ENCODE measurements around the gene ITPR1.
A peak's percentile ranks its signal among the peaks of the same experiment; 100 is the strongest.

ITPR1 gene

DNA sequence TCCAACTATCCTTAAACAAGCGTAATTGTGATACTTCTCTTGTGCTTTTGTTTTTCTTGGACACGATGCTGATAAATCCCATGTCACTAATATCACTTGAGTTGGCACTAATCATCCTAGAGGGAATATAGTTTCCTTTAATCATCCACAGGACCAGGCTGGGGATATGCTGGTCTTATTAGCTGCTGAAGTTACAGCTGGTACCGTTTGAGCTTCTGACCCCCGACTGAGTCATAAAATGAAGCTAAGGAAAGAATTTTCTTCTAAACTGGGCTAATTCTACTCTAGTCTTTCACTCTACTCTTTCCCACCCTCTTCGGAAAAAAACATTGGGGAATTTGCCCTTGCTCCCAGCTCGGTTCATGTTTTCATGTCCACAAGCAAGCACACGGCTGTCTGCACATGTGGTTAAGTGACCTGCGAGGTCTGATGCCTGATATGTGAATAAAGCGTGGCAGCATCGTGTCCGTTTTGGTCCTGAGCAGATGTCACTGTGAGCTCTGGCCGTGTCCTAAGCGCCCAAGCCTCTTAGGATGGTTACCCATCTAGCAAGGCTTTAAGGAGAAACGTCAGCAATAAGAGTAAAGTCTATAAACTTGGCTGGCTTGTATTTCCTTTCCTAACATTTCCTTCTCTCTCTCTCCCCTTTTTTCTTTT is 223.7 kb downstream of the ITPR1 start:
- H3K4me1 Mint-ChIP-seq = peaks cover 19% of the 10 kb centered on the region
- no peak overlapping the region for H3K4me3 Mint-ChIP-seq
- peaks cover 25% of the 10 kb centered on the region for H3K36me3 Mint-ChIP-seq
- peak overlapping the region; percentile 5 for H3K27ac Mint-ChIP-seq
- ATAC-seq = no peak
- H3K9me3 Mint-ChIP-seq = no peaks in the 10 kb centered on the region
- DNase-seq (ENCODE audit: low spot score in 2 of 2) = no peak

DNA sequence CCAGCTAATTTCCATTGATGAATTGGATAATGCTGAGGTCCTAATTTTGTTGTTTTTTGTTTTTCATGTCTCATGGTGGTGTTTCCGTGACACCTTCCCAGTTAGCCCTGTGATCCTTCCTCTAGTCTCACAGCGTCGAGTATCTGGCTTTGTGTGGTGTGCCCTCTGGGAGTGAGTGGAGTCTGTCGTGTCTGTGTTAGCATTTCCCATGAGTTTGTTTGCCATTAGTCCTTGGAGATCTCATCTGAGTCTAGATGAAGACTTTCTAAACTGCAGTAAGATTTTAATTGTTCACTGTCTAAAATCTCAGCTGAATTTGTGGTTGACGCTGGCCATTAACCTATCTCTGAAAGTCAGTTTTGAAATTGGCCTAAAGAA is 224.2 kb downstream of the ITPR1 start:
- Mint-ChIP-seq H3K9me3 (no peaks in the 10 kb centered on the region), H3K27ac (peak overlapping the region; percentile 5), H3K4me1 (peaks cover 25% of the 10 kb centered on the region), H3K4me3 (no peak overlapping the region), H3K36me3 (peaks cover 21% of the 10 kb centered on the region)
- DNase-seq (ENCODE audit: low spot score in 2 of 2) = no peak
- no peak for ATAC-seq

DNA sequence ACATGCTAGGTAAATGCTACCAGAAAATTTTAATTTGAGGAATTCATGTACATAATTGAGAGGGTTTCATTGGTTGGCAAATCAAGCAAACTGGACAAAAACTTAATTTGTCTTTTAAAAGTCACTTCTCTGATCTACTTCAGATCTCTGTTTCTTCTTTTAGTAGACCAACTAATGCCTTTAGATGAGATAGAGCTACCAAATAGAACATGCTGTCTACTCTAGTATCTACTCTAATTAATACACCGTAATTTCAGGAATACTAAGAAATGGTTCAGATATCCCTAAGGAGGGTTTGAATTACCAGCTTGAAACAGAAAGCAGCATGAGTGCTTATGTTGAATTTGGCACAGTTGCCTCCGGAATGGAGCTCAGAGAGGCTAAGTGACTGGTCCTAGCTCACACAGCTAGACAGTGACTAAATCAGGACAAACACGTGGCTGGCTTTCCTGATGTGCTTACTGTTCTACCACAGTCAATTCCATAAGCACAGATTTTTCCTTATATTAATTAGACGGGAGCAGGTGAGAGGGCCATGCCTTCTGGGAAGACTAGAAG is 225.1 kb downstream of the ITPR1 start:
- Mint-ChIP-seq H3K9me3 (no peaks in the 10 kb centered on the region), H3K36me3 (peaks cover 12% of the 10 kb centered on the region), H3K4me3 (no peak overlapping the region), H3K27ac (no peak overlapping the region), H3K4me1 (peaks cover 26% of the 10 kb centered on the region)
- no peak for DNase-seq (ENCODE audit: low spot score in 2 of 2)
- ATAC-seq = no peak

DNA sequence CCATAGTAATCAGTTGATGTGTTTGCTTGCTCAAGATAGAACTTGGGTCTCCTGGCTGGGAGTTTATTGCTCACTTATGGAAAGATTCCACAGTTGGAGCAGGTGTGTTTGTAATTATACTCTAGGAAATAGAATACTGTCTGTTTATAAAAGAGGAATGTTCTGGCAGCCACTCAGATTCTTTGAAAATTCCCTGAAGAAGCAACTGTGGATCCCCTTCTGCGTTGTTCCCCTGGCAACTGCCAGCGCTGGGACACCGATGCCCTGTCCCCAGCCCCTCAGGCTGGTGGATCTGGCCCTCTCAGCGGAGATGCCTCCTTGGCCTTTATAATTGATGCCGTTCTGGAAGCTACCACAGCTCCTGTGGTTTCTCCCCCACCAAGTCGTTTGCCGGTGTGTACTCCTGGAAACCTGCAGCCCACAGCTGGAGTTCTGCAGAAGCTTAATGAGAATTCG is 225.9 kb downstream of the ITPR1 start:
- Mint-ChIP-seq H3K9me3 (no peaks in the 10 kb centered on the region), H3K4me1 (peaks cover 31% of the 10 kb centered on the region), H3K36me3 (peaks cover 7% of the 10 kb centered on the region), H3K27ac (peak overlapping the region; percentile 68), H3K4me3 (no peak overlapping the region)
- ATAC-seq (no peak), DNase-seq (ENCODE audit: low spot score in 2 of 2) (no peak)

DNA sequence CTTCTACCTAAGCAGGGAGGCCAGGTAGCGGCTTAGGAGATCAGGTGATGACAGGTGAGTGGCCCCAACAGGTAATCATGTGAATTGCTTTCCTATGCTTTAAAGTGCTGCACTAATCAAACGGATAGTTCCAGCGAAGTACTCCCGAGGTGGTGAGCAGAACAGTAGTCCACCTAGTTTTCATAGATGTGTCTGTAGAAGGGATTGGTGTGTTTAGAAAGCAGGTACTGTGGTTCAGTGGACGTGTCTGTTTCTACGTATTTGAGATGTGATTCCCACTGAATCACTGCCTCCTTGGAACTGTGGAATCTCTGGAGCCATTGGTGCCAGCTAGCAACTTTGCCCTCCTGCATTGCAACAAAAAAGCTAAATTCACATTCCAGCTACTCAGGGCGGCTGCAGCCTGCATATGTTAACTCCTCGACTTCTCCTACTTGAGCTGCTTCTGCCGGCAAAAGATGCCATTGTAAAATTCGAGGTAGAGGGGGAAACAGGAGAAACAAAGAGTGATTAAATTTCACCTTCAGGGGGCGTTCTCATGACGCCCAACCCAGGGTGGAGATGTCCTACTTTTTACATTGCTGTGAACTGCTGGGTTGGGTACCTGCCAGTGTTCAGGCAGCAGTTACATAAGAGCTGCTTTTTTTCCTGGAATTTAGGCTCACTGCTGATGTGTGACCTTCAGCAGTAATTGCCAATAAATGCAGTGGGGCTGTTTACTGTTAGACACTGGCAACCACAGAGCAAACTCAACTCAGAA is 227.3 kb downstream of the ITPR1 start:
- ATAC-seq = peak; percentile 69
- Mint-ChIP-seq H3K36me3 (peaks cover 6% of the 10 kb centered on the region), H3K4me3 (no peak overlapping the region), H3K4me1 (peaks cover 32% of the 10 kb centered on the region), H3K27ac (peak overlapping the region; percentile 68), H3K9me3 (no peaks in the 10 kb centered on the region)
- DNase-seq (ENCODE audit: low spot score in 2 of 2) = peak in 1 of 2 donors; percentile 50

DNA sequence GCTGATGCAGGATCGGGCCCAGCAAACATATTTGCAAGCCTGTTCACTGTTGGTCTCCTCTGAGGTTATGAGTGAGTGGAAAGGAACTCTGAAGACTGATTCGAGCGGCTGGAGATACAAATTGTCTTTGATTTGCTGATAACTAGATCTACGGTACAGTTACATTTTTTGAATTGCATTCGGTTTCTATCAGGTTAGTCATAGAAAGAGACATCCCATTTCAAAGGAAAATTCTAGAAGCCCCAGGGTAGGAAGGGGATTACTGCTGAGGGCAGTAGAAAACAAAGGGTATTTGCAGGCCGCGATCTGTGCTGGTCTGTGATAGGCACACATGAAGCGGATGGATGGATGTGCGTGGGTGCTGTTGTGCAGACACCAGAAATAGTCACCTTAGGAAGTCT is 228.4 kb downstream of the ITPR1 start:
- Mint-ChIP-seq H3K27ac (peak overlapping the region; percentile 18), H3K36me3 (peaks cover 8% of the 10 kb centered on the region), H3K4me1 (peaks cover 32% of the 10 kb centered on the region)

DNA sequence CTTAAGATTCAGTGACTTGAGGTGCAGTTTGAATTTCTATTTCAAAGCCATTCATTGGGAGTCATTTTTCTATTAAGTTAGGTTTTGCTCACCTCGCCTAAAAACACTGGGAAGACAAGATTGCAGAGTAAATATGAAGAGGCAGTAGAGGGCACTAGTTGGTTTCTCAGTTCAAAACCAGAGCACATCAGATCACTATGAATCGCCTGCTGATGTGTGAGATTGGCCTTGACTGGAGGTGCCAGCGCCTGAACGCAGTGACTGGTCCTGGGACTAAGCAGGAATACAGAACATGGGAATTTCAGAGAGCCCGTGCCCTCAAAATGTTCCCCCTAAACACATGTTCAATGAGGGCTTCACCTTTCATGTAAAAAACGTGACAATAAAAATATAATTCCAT is 229.0 kb downstream of the ITPR1 start:
- Mint-ChIP-seq H3K4me3 (no peak overlapping the region), H3K27ac (peak overlapping the region; percentile 18), H3K36me3 (peaks cover 8% of the 10 kb centered on the region), H3K9me3 (no peaks in the 10 kb centered on the region), H3K4me1 (peaks cover 32% of the 10 kb centered on the region)
- DNase-seq (ENCODE audit: low spot score in 2 of 2) = no peak
- peak; percentile 81 for ATAC-seq

More for the DNA sequence above, 228.4 kb downstream of the ITPR1 start:
- ATAC-seq = no peak
- Mint-ChIP-seq H3K9me3 (no peaks in the 10 kb centered on the region), H3K4me3 (no peak overlapping the region)
- DNase-seq (ENCODE audit: low spot score in 2 of 2) = no peak

DNA sequence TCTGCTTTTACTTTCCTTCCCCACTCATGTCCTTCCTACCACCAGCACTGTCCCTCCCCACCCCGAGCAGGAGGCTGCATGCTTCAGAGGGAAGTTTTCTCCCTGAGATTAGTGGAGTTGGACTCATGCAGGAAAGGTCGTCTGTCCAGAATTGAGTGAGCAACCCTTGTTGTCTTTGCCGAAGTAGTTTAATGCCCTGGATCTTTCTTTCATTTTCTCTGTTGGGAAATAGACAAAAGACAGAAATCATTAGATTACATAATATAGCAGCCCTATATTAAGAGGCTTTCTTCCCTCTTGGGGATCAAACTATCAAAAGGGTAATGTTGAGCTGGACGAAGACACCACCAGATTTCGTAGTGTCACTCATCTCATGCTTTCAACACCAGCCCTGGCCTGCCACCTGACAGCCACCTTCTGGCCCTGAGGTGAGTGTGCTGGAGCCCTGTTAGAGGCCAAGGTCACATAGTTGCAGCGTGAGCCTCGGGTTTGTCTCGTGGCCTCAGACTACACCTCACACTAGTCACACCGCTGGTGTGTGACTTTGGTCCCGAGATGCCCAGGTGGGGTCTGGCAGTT is 231.0 kb downstream of the ITPR1 start:
- Mint-ChIP-seq H3K36me3 (peaks cover 8% of the 10 kb centered on the region), H3K27ac (no peak overlapping the region), H3K4me1 (peaks cover 32% of the 10 kb centered on the region), H3K4me3 (no peak overlapping the region), H3K9me3 (no peaks in the 10 kb centered on the region)
- DNase-seq (ENCODE audit: low spot score in 2 of 2) (no peak), ATAC-seq (no peak)

DNA sequence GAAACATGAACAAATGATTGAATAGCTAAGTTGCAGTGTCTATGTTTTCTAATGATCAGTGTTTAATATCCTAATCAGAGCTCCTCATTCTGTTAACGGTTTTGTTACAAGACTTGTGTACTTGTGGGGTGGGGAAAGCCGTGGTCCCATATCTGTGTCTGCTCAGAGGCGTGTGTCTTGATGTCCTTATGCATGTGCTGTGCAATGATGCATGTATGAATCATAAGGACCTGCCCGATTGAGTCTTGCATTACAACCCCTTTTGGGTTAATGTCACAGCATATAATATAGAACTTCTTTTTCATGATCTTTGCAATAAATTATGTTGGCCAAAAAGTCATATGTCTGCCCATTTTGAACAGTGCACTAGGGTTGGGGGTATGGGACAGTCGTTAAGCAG is 233.4 kb downstream of the ITPR1 start:
- Mint-ChIP-seq H3K4me1 (peaks cover 15% of the 10 kb centered on the region), H3K9me3 (no peaks in the 10 kb centered on the region), H3K27ac (peak overlapping the region; percentile 1), H3K4me3 (no peak overlapping the region), H3K36me3 (peaks cover 10% of the 10 kb centered on the region)
- DNase-seq (ENCODE audit: low spot score in 2 of 2) = no peak
- peak; percentile 56 for ATAC-seq

DNA sequence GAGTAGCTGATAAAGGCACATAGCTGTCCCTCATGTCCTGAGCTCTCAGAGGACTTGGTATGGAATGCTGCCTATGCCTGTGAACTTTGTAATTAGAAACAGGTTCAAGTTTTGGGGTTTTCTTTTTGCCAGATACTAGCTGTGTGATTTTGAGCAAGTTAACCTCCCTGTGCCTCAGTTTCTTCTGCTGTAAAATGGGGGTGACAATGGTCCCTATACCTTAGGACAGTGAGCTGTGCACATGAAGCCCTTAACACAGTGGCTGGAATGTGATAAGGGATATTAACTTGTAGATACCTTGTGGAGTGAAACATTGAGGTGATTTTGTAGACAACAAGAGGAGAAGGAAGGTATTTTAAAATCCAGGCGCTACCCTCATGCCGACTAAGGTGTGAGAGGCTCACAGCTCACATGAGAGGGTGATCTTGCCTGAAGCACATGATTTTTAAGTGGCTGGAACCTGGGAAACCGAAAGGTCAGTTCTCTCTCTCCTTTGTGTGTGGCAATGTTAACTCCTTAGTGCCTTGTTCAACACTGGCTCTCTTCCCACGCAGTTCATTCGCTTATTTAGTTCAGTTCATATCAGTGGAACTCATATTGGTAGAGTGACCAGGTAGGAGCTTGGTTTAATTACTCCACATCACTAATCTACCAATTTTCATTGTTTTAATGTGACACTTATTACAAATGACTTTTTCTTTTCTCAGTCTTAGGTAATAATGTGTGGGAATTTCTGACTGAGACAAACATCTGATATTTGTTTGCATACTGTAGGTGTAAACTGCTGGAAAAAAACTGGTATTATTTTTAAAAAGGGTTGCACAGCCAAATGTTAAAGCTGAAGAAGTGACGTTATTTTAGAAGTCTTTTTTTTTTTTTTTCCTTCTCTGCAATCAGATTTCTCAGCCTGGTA is 236.2 kb downstream of the ITPR1 start:
- ATAC-seq = no peak
- Mint-ChIP-seq H3K27ac (no peak overlapping the region), H3K4me3 (no peak overlapping the region), H3K4me1 (no peaks in the 10 kb centered on the region), H3K9me3 (no peaks in the 10 kb centered on the region), H3K36me3 (peaks cover 12% of the 10 kb centered on the region)
- DNase-seq (ENCODE audit: low spot score in 2 of 2) = no peak

DNA sequence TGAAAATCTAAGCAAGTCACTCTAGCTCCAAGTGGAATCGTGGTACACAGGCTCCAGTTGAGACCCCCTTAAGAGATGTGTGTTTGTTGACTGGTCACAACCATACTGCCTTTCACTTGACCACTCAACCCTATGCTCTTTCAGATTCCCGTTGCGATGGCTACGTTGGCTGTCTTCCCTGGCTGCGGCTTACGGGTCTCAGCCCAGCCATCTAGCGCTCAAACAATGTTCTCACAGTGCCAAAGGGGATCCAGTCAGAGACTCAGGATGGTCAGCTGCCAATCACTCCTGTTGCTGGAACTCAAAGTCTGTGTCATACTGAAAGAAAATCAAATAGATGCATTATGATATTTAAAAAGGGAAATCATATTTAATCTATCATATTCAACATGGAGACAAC is 237.6 kb downstream of the ITPR1 start:
- H3K36me3 Mint-ChIP-seq = peaks cover 4% of the 10 kb centered on the region
- ATAC-seq = no peak
- DNase-seq (ENCODE audit: low spot score in 2 of 2) = no peak
- no peak overlapping the region for H3K4me3 Mint-ChIP-seq
- H3K9me3 Mint-ChIP-seq = no peaks in the 10 kb centered on the region
- peaks cover 7% of the 10 kb centered on the region for H3K4me1 Mint-ChIP-seq
- H3K27ac Mint-ChIP-seq = peak overlapping the region; percentile 38

DNA sequence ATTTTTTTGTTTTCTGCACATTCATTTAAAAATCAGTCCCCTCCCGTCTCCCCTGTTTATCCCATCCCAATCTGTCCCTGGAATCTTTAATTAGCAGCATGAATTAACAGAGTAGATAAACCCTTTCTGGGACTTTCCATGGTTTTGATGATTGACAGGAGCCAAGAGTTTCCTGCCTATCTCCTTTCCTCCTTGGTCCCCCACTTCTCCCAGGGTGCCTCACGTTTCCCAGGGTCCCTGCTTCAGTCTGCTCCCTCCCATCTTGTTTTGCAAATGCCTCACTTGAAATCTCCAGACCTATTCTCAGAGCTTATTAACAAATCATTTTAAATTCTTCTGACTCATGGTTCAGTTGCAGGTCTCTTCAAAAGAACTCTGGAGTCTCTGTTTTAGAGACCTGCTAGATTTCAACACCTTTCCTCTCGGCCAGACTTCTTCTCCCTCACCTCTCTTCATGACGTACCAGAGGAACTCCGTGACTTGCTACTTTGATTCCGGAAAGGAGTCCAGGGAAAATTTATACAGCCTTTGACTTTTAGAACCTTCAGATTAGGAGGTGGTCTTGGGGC is 238.5 kb downstream of the ITPR1 start:
- ATAC-seq = no peak
- DNase-seq (ENCODE audit: low spot score in 2 of 2) = no peak
- Mint-ChIP-seq H3K9me3 (no peaks in the 10 kb centered on the region), H3K36me3 (peaks cover 14% of the 10 kb centered on the region), H3K4me1 (peaks cover 14% of the 10 kb centered on the region), H3K27ac (peak overlapping the region; percentile 38), H3K4me3 (no peak overlapping the region)

DNA sequence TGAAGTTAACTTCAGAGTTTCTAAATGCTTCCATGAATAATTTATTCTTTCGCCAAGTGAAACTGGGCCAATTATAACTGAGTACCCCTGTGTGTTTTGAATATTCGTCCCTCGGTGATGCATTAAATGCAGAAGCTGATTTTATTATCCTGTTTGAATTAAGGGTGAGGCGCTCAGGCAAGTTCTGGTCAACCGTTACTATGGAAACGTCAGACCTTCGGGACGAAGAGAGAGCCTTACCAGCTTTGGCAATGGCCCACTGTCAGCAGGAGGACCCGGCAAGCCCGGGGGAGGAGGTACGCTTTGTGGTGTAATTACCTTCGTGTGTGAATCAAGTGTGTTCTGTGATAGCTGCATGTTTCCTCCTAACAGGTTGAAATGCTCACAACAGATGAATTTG is 239.8 kb downstream of the ITPR1 start:
- Mint-ChIP-seq H3K4me3 (no peak overlapping the region), H3K27ac (no peak overlapping the region), H3K4me1 (peaks cover 27% of the 10 kb centered on the region), H3K9me3 (peaks cover 4% of the 10 kb centered on the region), H3K36me3 (peaks cover 26% of the 10 kb centered on the region)
- DNase-seq (ENCODE audit: low spot score in 2 of 2) = no peak
- ATAC-seq = no peak

DNA sequence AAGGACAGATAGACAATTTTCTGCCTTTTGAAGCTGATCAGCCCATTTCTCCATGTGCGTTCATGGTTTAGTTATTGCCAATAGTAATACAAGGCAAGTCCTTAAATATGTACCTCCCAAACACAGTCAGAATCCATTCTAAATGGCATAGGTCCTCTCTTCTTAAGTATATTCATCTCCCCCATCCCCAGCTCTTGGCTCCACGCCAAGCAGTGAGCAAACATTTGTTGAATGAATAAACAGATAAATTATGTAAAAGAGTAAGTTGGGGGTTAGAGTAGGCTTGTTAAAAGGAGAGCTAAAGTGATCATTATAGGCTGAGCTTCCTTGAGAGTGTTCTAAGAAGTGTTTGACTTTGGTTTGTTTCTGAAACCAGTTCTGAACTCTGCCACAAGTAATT is 241.3 kb downstream of the ITPR1 start:
- DNase-seq (ENCODE audit: low spot score in 2 of 2) (no peak), ATAC-seq (no peak)
- no peak overlapping the region for H3K4me3 Mint-ChIP-seq
- peaks cover 33% of the 10 kb centered on the region for H3K36me3 Mint-ChIP-seq
- peaks cover 43% of the 10 kb centered on the region for H3K4me1 Mint-ChIP-seq
- H3K9me3 Mint-ChIP-seq = peaks cover 4% of the 10 kb centered on the region
- H3K27ac Mint-ChIP-seq = peak overlapping the region; percentile 40
